ENCODE data around the gene RMC1.

DNA sequence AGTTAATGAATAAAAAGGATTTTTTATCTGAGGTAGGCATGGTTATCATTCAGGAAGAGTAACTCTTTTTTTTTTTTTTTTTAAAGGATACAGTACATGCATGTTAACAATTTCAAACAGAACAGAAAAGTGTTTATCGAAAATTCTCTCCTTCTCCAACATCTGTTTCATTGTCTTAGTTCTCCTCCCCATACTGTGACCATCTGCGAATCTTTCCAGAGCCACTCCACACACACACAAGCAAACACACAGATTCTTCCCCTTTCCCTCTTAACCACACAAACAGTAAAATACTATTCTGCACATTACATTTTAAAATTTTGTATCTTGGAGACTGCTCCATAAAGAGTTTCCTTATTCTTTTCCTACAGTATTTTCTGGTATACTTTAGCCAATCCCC, 45.0 kb downstream of the RMC1 start:
- TF ChIP-seq YY1 (IDR thresholded peaks at IDR 0.05): no peak
- no peak for TF ChIP-seq RXRA (IDR thresholded peaks at IDR 0.05)
- TF ChIP-seq, protein P1, sequence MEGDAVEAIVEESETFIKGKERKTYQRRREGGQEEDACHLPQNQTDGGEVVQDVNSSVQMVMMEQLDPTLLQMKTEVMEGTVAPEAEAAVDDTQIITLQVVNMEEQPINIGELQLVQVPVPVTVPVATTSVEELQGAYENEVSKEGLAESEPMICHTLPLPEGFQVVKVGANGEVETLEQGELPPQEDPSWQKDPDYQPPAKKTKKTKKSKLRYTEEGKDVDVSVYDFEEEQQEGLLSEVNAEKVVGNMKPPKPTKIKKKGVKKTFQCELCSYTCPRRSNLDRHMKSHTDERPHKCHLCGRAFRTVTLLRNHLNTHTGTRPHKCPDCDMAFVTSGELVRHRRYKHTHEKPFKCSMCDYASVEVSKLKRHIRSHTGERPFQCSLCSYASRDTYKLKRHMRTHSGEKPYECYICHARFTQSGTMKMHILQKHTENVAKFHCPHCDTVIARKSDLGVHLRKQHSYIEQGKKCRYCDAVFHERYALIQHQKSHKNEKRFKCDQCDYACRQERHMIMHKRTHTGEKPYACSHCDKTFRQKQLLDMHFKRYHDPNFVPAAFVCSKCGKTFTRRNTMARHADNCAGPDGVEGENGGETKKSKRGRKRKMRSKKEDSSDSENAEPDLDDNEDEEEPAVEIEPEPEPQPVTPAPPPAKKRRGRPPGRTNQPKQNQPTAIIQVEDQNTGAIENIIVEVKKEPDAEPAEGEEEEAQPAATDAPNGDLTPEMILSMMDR (IDR thresholded peaks at IDR 0.05; ENCODE audit: low read depth, low read length, missing input control): no peak
- TF ChIP-seq TAF1 (conservative IDR thresholded peaks at IDR 0.05): no peak
- TF ChIP-seq, protein P2, sequence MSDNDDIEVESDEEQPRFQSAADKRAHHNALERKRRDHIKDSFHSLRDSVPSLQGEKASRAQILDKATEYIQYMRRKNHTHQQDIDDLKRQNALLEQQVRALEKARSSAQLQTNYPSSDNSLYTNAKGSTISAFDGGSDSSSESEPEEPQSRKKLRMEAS (IDR thresholded peaks at IDR 0.05): no peak
- no peak for TF ChIP-seq NR2F2 (IDR thresholded peaks at IDR 0.05)
- no peak for TF ChIP-seq EGR1 (IDR thresholded peaks at IDR 0.05; ENCODE audit: low read depth in 2 of 2)
- TF ChIP-seq SP1 (IDR thresholded peaks at IDR 0.05): no peak
